Mononuclear cell (primary cell): ENCODE measurements around the gene CORIN. TPM values are rescaled to one million over a fixed set of nuclear protein-coding genes. Genes with fewer than 3 reads are reported as not detected.
"Not testable (repeated sequence)": the region's sequence is repeated elsewhere in the genome, so short reads cannot be mapped to it uniquely, and the experiment has no call there.

Source experiments
- H3K27me3 ChIP-seq: 2 replicates; pipeline ENCODE4 v1.6.0; 2011; ENCODE audit warnings: low read length, control low read depth; ENCODE audit not compliant: insufficient read depth
- H3K4me1 ChIP-seq: 2 replicates; pipeline ENCODE4 v1.5.1; 2011; ENCODE audit warnings: mild to moderate bottlenecking, low read length, control low read depth; ENCODE audit not compliant: insufficient read depth
- H3K4me3 ChIP-seq: 2 replicates; pipeline ENCODE4 v1.5.1; 2011; ENCODE audit warnings: mild to moderate bottlenecking, low read length, moderate library complexity
- H3K9me3 ChIP-seq: 2 replicates; pipeline ENCODE4 v1.5.1; 2011; ENCODE audit warnings: low read depth, mild to moderate bottlenecking, control low read depth, low read length
- total RNA-seq: library from RNA; depleted of rRNA; stranded (reverse); fragments of >200 nt; gene quantifications from one replicate; pipeline ENCODE4 v1.2.3, GENCODE V29; 2012

CORIN gene
- total RNA-seq, 1 donor: 0.10 TPM

DNA sequence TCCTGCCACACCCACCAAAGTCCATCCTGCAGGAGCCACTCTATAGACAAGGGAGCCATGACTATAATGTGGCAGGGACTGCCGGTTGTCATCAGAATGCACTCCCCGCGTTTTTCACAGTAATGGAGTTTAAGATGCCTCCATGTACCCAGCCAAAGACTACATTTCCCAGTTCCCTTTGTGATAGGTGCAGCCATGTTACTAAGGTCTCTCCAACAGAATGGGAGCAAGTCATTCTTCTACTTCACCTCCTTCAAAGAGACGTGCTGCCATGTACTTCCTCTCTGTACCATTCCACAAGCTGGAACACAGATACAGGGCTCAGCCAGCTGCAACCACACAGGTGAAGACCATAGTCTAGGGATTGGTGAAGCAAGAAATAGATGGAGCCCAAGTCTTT is 126.7 kb downstream of the CORIN start:
- peaks cover 7% of the 10 kb centered on the region for H3K27me3 ChIP-seq
- H3K9me3 ChIP-seq: no peaks in the 10 kb centered on the region
- H3K4me1 ChIP-seq: no peaks in the 10 kb centered on the region
- no peak overlapping the region for H3K4me3 ChIP-seq

DNA sequence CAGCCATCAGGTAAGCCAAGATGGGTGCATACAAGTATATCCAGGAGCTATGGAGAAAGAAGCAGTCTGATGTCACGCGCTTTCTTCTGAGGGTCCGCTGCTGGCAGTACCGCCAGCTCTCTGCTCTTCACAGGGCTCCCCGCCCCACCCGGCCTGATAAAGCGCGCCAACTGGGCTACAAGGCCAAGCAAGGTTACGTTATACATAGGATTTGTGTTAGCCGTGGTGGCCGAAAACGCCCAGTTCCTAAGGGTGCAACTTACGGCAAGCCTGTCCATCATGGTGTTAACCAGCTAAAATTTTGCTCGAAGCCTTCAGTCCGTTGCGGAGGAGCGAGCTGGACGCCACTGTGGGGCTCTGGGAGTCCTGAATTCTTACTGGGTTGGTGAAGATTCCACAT is 131.5 kb downstream of the CORIN start:
- not testable (repeated sequence) for H3K9me3 ChIP-seq, H3K4me3 ChIP-seq, H3K4me1 ChIP-seq, H3K27me3 ChIP-seq

DNA sequence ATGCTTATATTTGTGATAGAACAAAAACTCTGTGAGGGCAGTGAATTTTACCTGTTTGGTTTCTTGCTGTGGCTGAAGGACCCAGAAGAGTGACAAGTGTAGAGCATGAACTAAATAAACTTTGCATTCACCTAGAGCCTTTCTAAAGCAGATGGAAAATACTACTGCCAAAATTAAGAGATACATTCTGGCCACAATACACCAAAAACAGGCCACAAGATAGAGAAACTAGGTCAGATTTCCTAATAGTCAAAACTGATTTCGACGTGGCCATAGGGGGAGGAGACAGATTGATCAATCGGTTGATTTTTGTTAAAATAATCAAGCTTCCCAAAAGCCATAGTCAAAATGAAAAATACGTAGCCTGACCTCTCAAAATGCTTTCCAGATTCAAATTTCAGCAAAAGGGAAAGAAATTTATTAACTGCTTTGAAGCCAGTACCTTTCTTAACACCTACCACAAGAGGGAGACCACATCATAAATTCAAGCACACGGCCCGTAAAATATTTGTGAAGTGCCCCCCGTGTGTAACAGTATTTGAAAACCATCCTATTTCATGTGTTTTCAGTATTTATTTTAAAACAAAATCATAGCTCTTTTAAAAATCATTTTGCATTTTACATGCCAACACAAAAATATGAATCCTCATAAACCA is 132.4 kb downstream of the CORIN start:
- Histone ChIP-seq H3K4me1 (no peaks in the 10 kb centered on the region), H3K4me3 (no peak overlapping the region), H3K9me3 (no peaks in the 10 kb centered on the region), H3K27me3 (no peaks in the 10 kb centered on the region)

DNA sequence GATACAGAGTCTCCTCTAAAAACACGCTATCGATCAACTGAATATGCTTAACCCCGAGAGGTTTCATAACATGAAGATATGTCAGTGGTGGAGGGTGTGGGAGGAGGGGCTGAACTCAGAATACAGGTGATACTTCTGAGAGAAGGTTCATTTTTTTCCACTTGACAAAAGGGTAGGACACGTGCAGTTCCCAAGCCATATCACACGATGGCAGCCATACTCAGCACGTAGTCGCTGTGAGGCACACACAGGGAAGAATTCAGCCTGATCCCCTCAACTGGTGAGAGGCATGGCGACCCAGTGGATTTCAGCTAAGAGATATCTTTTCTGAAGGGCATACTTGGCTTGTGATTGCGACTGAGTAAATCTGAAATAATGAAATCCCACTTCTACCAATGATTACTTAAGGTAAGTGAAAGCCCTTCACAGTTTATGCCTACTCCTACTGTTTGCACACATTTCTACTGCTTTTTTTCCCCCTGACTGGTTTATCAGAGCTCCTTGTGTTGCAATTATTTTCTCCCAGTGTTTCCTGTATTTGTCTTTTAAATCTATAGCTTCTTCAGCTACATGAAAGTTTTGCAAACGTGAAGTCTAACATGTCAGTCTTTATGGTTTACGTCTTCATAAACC is 133.1 kb downstream of the CORIN start:
- no peak overlapping the region for H3K4me3 ChIP-seq
- H3K27me3 ChIP-seq: no peaks in the 10 kb centered on the region
- H3K4me1 ChIP-seq: no peaks in the 10 kb centered on the region
- no peaks in the 10 kb centered on the region for H3K9me3 ChIP-seq

DNA sequence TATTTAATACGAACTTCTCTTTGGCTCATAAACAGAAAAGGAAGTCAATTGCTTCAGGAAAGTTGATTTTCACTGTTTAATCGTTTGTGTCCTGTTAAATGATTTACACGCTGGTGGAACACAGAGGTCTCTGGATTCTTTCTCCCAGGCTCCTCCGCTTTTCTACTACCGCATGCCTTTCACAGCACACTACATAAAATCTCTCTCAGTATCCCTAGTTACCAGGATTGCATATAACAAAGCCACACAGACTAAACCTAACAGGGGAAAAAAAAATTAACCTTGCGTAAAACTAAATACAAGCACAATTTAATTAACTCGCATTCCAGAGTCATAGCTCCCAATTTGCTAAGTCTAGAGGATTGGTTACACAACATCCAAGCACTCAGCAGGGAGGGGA is 133.9 kb downstream of the CORIN start:
- Histone ChIP-seq H3K4me1 (no peaks in the 10 kb centered on the region), H3K27me3 (no peaks in the 10 kb centered on the region), H3K4me3 (no peak overlapping the region), H3K9me3 (no peaks in the 10 kb centered on the region)

DNA sequence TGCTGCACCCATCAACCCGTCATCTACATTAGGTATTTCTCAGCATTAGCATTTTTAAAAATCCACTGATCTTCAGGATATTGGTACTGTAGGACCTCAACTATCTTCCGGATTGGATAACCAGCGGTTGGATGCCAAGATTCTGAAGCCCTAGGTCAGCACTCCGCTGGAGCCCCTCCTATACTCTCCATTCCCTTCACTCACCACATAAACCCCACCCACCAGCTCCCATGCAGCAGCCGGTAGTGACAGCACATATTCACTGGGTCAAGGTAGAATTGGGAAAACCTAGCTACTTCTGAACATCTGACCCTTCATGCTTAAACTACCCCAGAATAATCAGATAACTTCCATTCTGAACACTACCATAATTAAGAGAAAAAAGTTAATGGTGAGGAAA is 134.9 kb downstream of the CORIN start:
- Histone ChIP-seq H3K9me3 (no peaks in the 10 kb centered on the region), H3K27me3 (no peaks in the 10 kb centered on the region), H3K4me3 (no peak overlapping the region), H3K4me1 (no peaks in the 10 kb centered on the region)

DNA sequence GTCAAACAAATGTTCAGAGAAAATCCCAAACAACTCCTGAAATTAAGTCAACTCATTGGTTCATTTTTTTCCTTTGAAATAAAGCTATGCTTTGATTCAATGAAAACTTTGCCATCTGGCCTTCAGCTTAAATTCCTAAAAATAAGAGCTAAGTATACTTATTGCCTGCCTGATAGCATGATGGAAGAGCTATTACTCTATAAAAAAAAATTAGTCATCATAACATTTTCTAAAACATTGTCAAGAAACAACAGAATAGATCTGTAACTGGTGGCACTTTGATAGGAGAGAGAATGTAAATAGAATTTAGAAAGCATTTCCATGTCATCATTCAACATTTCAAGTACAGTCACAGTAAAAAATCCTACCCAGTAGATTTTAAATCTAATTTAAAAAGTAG is 136.6 kb downstream of the CORIN start:
- no peaks in the 10 kb centered on the region for H3K4me1 ChIP-seq
- H3K4me3 ChIP-seq: no peak overlapping the region
- H3K27me3 ChIP-seq: no peaks in the 10 kb centered on the region
- no peaks in the 10 kb centered on the region for H3K9me3 ChIP-seq

DNA sequence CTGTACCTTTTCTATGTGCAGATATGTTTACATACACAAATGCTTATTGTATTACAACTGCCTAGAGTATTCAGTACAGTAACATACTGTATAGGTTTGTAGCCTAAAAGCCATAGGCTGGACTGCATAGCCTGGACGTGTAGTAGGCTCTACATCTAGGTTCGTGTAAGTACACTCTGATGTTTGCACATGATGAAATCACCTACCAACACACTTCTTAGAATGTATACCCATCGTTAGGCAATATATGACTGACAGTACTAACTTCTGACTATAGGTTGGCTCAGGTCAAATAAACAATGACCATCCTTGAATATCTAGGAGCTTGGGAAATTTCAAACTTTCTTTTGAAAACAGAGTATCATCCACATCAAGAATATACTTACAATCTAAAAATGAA is 139.0 kb downstream of the CORIN start:
- Histone ChIP-seq H3K4me1 (no peaks in the 10 kb centered on the region), H3K4me3 (no peak overlapping the region), H3K9me3 (no peaks in the 10 kb centered on the region), H3K27me3 (peaks cover 4% of the 10 kb centered on the region)

DNA sequence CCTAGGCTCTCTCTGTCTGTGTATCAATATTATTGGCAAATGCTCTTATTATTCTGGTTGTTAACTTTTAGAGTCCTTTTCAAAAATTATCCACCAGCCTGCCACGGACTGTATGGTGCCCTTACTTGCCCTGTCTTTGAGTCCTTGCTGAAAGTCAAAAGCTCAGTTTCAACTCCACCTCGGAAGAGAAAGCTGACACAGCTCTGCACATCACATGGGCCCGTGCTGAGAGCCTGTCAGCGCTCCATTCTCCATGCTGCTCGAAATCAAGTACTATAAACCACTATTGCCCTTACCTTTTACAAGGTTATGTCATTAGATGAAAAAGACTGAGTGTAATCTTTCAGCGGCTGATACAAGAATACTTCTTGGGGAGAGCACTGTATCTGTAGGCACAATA is 141.0 kb downstream of the CORIN start:
- no peak overlapping the region for H3K4me3 ChIP-seq
- H3K9me3 ChIP-seq: no peaks in the 10 kb centered on the region
- no peaks in the 10 kb centered on the region for H3K4me1 ChIP-seq
- H3K27me3 ChIP-seq: peaks cover 4% of the 10 kb centered on the region

DNA sequence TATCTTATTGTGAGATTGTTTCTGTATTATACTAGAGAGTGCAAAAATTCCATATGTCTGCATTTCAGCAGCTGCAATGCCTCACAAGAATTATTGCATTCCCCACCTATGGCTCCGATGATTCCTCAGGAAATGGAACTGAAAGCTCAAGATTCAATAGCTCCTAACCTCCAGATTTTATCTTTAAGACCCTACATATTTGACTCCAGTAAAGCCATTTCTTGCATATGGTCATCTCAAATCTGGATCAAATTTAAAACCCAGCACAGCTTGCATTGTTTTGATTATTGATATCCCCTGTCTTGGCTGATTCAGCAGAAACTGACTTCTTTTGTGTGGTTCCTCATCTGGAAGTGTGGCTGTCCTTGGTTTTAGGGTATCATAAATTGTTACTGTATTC is 142.6 kb downstream of the CORIN start:
- Histone ChIP-seq H3K9me3 (no peaks in the 10 kb centered on the region), H3K4me3 (no peak overlapping the region), H3K4me1 (no peaks in the 10 kb centered on the region), H3K27me3 (peaks cover 4% of the 10 kb centered on the region)

DNA sequence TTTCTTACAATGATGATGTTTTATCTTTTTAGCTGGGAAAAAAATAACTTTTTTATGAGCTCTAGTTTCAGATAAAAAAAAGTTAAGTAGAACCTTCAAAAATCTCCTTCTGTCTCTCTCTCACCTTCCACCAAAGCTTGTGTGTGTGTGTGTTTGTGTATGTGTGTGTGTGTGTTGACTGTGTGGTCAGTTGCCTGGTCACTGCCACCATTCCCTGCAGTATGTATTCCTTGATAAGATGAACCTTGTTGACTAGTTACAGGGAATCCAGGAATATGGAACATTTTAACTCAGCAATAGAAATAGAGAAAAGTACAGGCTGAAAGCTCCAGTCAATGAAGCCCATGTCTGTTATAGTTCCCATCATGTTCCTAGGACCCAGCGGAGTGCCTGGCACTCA is 143.5 kb downstream of the CORIN start:
- Histone ChIP-seq H3K4me1 (no peaks in the 10 kb centered on the region), H3K4me3 (no peak overlapping the region), H3K9me3 (no peaks in the 10 kb centered on the region), H3K27me3 (peaks cover 4% of the 10 kb centered on the region)

DNA sequence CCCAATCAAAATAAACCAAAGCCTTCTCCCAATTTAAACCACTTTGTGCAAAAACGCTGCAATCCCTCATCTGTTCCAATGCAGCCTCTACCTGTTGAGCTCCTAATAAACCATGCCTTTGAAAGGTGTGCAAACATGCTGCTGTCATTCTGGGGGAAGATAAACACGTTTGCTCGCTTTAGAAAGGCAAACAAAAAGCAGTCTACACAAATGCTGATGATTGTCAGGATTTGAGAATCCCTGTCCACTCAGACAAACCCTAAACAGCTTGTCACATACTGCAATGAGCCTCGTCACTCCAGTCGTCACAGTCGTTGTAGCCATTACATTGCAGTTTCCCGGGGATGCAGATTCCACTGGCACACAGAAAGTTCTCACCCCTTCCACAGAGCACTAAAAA is 145.2 kb downstream of the CORIN start:
- H3K9me3 ChIP-seq: no peaks in the 10 kb centered on the region
- peaks cover 4% of the 10 kb centered on the region for H3K27me3 ChIP-seq
- no peaks in the 10 kb centered on the region for H3K4me1 ChIP-seq
- H3K4me3 ChIP-seq: no peak overlapping the region

DNA sequence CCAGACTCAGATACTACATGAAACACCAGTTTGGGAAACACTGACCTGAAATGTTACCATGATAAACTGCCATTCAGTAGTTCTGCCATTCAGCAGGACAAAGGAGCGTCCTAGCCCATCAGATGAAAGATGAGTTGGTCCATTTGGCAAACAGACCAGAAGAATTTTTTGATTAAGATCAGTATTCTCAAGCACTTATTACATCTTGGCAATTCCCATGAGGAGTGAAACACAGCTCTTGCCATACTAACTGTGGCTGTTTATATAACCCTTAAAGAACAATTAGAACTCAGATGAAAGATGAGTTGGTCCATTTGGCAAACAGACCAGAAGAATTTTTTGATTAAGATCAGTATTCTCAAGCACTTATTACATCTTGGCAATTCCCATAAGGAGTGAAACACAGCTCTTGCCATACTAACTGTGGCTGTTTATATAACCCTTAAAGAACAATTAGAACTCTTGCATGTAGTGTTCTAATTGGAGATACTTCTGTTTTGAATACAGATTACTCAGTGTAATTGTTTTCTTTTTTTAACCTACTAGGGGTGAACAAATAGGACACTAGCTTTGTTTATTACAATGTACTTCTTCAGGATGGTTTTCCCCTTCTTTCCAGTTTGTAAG is 146.0 kb downstream of the CORIN start:
- not testable (repeated sequence) for H3K9me3 ChIP-seq, H3K4me3 ChIP-seq, H3K4me1 ChIP-seq, H3K27me3 ChIP-seq

DNA sequence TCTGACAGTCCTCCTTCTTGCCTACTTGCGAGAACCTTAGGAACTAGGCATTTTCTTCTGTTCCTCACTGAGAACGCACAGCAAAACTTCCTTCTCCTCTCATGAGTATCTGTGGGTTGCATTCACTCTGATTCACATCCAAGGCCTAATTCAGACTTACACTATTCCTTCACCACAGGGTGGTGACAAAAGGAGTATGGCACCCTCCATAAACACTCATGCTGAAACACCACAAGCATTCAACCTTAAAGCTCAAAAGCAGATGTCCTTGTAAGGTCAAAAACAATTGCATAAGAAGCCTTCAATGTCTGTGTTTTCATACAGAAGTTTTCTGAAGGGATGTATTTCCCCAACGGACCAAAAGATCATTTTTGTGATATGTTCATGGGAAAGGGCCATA is 147.3 kb downstream of the CORIN start:
- Histone ChIP-seq H3K4me1 (no peaks in the 10 kb centered on the region), H3K9me3 (no peaks in the 10 kb centered on the region), H3K4me3 (no peak overlapping the region), H3K27me3 (peaks cover 4% of the 10 kb centered on the region)

DNA sequence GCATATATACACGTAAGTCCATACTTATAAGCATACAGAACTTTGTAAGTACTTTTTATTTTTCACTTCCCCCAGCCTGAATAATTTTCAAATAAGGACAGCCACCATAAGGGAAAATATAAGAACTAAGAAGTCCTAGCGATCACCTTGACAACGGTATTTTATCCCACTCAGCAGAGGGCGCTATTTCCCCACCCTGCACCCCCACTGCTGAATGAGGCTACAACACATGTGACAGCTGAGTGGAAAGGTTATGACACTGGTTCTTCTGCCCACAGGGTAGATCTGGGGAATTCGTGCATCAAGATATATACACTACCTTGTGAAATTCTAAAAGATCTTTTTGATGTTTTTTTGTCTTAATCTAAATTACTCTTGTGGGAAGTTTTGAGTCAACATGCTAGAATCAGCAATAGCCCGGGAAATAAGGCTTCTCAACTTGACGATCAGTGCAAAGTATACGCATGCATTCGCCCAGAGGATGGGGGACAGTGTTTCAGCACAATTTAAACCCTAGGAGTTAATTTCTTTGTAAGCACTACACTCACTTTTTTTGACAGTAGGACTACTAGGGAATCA is 151.5 kb downstream of the CORIN start:
- Histone ChIP-seq H3K4me1 (no peaks in the 10 kb centered on the region), H3K27me3 (peaks cover 3% of the 10 kb centered on the region), H3K4me3 (no peak overlapping the region), H3K9me3 (no peaks in the 10 kb centered on the region)

DNA sequence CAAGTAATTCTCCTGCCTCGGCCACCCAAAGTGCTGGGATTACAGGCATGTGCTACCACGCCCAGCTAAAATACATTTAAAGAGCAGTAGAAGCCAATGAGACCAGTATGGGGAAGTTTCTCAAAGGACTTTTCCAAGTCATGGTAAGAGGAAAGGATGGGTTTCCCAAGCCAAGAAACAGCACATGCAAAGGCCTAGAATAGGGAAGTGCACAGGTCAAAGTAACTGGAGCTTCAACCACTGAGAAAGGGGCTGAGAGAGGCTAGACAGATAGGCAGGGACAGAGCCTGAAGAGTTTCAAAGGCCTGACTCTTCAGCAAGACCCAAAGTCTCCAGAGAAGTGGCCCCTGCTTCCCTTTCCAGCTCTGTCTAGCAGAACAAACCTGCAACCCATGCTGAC is 162.1 kb downstream of the CORIN start:
- no peaks in the 10 kb centered on the region for H3K9me3 ChIP-seq

More for the DNA sequence above, 162.1 kb downstream of the CORIN start:
- Histone ChIP-seq H3K4me3 (no peak overlapping the region), H3K27me3 (peaks cover 4% of the 10 kb centered on the region), H3K4me1 (no peaks in the 10 kb centered on the region)
